HepG2 (cell line): Measurements from ENCODE around the gene ABHD12. TPM values are rescaled to one million over a fixed set of nuclear protein-coding genes. Genes with fewer than 3 reads are reported as not detected.

Experiments
- ATAC-seq: fragments of 200-7000 bp; cut with Tn5 transposase; 3 replicates; pipeline ENCODE4 v1.9.1; 2020; ENCODE audit warnings: mild to moderate bottlenecking, moderate library complexity
- BruUV-seq: library from RNA; stranded (reverse); fragments of 400-500 nt; replicated peaks from 2 replicates; lab custom pipeline; 2021; lab: Mats Ljungman, UMichigan
- CTCF ChIA-PET: fragments of 300-600 bp; formaldehyde crosslinking; extraction: SDS; loops from one replicate; lab custom pipeline; 2021; ENCODE audit warnings: low total read pairs, inconsistent platforms, low intra/inter-chr PET ratio; lab: Yijun Ruan, JAX
- POLR2A ChIA-PET: fragments of 350-600 bp; sonication (Branson Sonifier 250); formaldehyde crosslinking; loops from one replicate; lab custom pipeline; 2020; ENCODE audit warnings: antibody characterized with exemption, inconsistent platforms; lab: Yijun Ruan, JAX
- DNase-seq: peaks from one replicate; pipeline ENCODE4 v3.0.0-alpha.2; 2015; ENCODE audit warnings: low spot score
- FAIRE-seq: peaks from 3 replicates; lab custom pipeline; 2011; peaks lifted over from hg19 to GRCh38; lab: Jason Lieb, UNC
- H2AFZ ChIP-seq: one replicate; pipeline ENCODE4 v1.6.1; 2011; ENCODE audit warnings: low read length, inconsistent platforms
- H3K27ac ChIP-seq: fragments of 300-600 bp; 3 replicates; pipeline ENCODE4 v1.8.0; 2011; ENCODE audit warnings: mixed run types, mild to moderate bottlenecking, mixed read lengths, low read length, inconsistent platforms; ENCODE audit not compliant: insufficient read depth; ENCODE audit errors: extremely low read length
- H3K27me3 ChIP-seq, 2 experiments: fragments of 200-600 bp in 1 of 2; 2 replicates in 1 of 2; 3 replicates in 1 of 2; pipeline versions ENCODE4 v1.6.0 to v1.8.0; 2011; ENCODE audit warnings: low read length in 2 of 2, mild to moderate bottlenecking in 2 of 2, moderate library complexity in 2 of 2, inconsistent platforms in 1 of 2; ENCODE audit not compliant: insufficient read depth in 2 of 2, control insufficient read depth in 1 of 2
- H3K36me3 ChIP-seq, 2 experiments: fragments of 200-600 bp in 1 of 2; replicated peaks in 1 of 2; 2 replicates in 1 of 2; 3 replicates in 1 of 2; pipeline versions ENCODE4 v1.5.1 to v1.8.0; 2011; ENCODE audit warnings: low read length in 2 of 2, inconsistent platforms in 1 of 2; ENCODE audit not compliant: insufficient read depth in 2 of 2, control insufficient read depth in 1 of 2
- H3K4me1 ChIP-seq: 2 replicates; pipeline ENCODE4 v1.5.1; 2012; ENCODE audit warnings: low read length, inconsistent platforms; ENCODE audit not compliant: insufficient read depth
- H3K4me2 ChIP-seq: 2 replicates; pipeline ENCODE4 v1.6.0; 2011; ENCODE audit warnings: low read depth, low read length, inconsistent platforms
- H3K4me3 ChIP-seq, 3 experiments: fragments of 200-600 bp in 1 of 3; sonication (generic), shearing (Covaris generic) in 1 of 3; replicated peaks in 1 of 3; 2 replicates each; pipeline ENCODE4 v1.5.1; 2011 to 2016; ENCODE audit warnings: low read length in 3 of 3, inconsistent platforms in 2 of 3, low read depth in 2 of 3, mild to moderate bottlenecking in 2 of 3, control low read depth in 1 of 3, mixed read lengths in 1 of 3; ENCODE audit not compliant: insufficient read depth in 1 of 3
- H3K79me2 ChIP-seq: one replicate; pipeline ENCODE4 v1.6.1; 2011; ENCODE audit warnings: low read length, inconsistent platforms; ENCODE audit not compliant: insufficient read depth
- H3K9ac ChIP-seq: 2 replicates; pipeline ENCODE4 v1.6.0; 2011; ENCODE audit warnings: mild to moderate bottlenecking, low read depth, low read length, inconsistent platforms; ENCODE audit not compliant: insufficient read depth
- H3K9me3 ChIP-seq: 2 replicates; pipeline ENCODE4 v1.5.1; 2012; ENCODE audit warnings: mild to moderate bottlenecking, low read length
- H4K20me1 ChIP-seq: 2 replicates; pipeline ENCODE4 v1.6.0; 2011; ENCODE audit warnings: inconsistent platforms, mild to moderate bottlenecking, low read length, moderate library complexity; ENCODE audit not compliant: insufficient read depth
- GATA4 ChIP-seq: sonication (generic); IDR thresholded peaks from 2 replicates; pipeline ENCODE4 v1.6.1; 2016; ENCODE audit warnings: antibody characterized with exemption, low read depth, borderline replicate concordance
- HMG20A ChIP-seq: IDR thresholded peaks from 2 replicates; pipeline ENCODE4 v1.6.1; 2016; ENCODE audit warnings: borderline replicate concordance
- MEIS1 ChIP-seq: sonication (generic); formaldehyde crosslinking; IDR thresholded peaks from 2 replicates; pipeline ENCODE4 v1.9.0; 2021; ENCODE audit warnings: mild to moderate bottlenecking, missing genetic modification reagents, moderate library complexity, borderline replicate concordance
- NR2F2 ChIP-seq: IDR thresholded peaks from 2 replicates; pipeline ENCODE4 v1.6.1; 2012; ENCODE audit warnings: low read depth, inconsistent platforms, borderline replicate concordance
- PPARG ChIP-seq: conservative IDR thresholded peaks from 2 replicates; pipeline ENCODE4 v1.6.1; 2016; ENCODE audit warnings: missing biosample characterization, missing genetic modification reagents
- REXO4 ChIP-seq: sonication (generic); formaldehyde crosslinking; IDR thresholded peaks from 2 replicates; pipeline ENCODE4 v1.8.0; 2022; ENCODE audit warnings: missing genetic modification reagents, mild to moderate bottlenecking, borderline replicate concordance
- SATB2 ChIP-seq: sonication (generic); formaldehyde crosslinking; IDR thresholded peaks from 2 replicates; pipeline ENCODE4 v1.5.0; 2020; ENCODE audit warnings: missing genetic modification reagents
- SRSF9 ChIP-seq: fragments of 200-400 bp; formaldehyde crosslinking; IDR thresholded peaks from 2 replicates; pipeline ENCODE4 v1.6.1; 2018; ENCODE audit warnings: borderline replicate concordance, mild to moderate bottlenecking, low read depth, low read length; ENCODE audit not compliant: insufficient read depth, poor library complexity, severe bottlenecking
- TOPORS ChIP-seq: sonication (generic); formaldehyde crosslinking; IDR thresholded peaks from 2 replicates; pipeline ENCODE4 v1.8.0; 2023; ENCODE audit warnings: mild to moderate bottlenecking, missing genetic modification reagents
- ZNF354B ChIP-seq: sonication (generic); formaldehyde crosslinking; IDR thresholded peaks from 2 replicates; pipeline ENCODE4 v1.8.0; 2022; ENCODE audit warnings: mild to moderate bottlenecking, missing genetic modification reagents
- ZNF776 ChIP-seq: sonication (generic); formaldehyde crosslinking; IDR thresholded peaks from 2 replicates; pipeline ENCODE4 v1.4.0; 2020; ENCODE audit warnings: mild to moderate bottlenecking, missing genetic modification reagents
- WGBS: methylation state at CpG from one replicate; pipeline ENCODE4 v1.1.6; 2017; ENCODE audit warnings: low lambda C conversion rate; 5-methylcytosine and 5-hydroxymethylcytosine counted together
- in situ Hi-C: cut with HindIII; loops from 2 replicates; pipeline ENCODE4 v1.10.0; 2017; ENCODE audit warnings: low pct_unique_long_range_greater_than_20kb; ENCODE audit not compliant: extremely low pct_ligation_motif_present
- intact Hi-C: fragments of 100-400 bp; cut with micrococcal nuclease; formaldehyde crosslinking; loops from one replicate; pipeline ENCODE4 v1.10.0; 2022; ENCODE audit not compliant: unreplicated experiment
- polyA plus RNA-seq, 8 experiments: library from polyadenylated mRNA; depleted of rRNA in 3 of 8; stranded (reverse) in 7 of 8; unstranded in 1 of 8; fragments of >200 nt; fragmentation: Illumina TruSeq in 4 of 8; extraction: Trizol in 4 of 8; gene quantifications; 2 replicates each; pipeline versions ENCODE4 v1.2.1 to v1.2.3, GENCODE V29; 2011 to 2016; ENCODE audit warnings: low read depth in 4 of 8, missing spikeins in 1 of 8, mixed read lengths in 1 of 8; ENCODE audit not compliant: insufficient read depth in 1 of 8
- total RNA-seq, 5 experiments: library from RNA; depleted of rRNA; stranded (reverse); fragments of >200 nt; fragmentation: Illumina TruSeq; extraction: Trizol; gene quantifications; 2 replicates each; pipeline ENCODE4 v1.2.3, GENCODE V29; 2016; ENCODE audit warnings: low read depth in 1 of 5
- TF ChIP-seq, protein P1 (sequence below): sonication (generic); formaldehyde crosslinking; IDR thresholded peaks from 2 replicates; pipeline ENCODE4 v1.4.0; 2020; ENCODE audit warnings: mild to moderate bottlenecking, missing genetic modification reagents
- TF ChIP-seq, protein P2 (sequence below): sonication (generic); formaldehyde crosslinking; IDR thresholded peaks from 2 replicates; pipeline ENCODE4 v1.4.0; 2020; ENCODE audit warnings: mild to moderate bottlenecking, missing genetic modification reagents

ABHD12 gene
- total and polyA plus RNA-seq, 2 of the 13 experiments (the other 11 are each of a cell fraction or from before 2014, with no cell fraction given), result 23.5 to 72.1 TPM

DNA sequence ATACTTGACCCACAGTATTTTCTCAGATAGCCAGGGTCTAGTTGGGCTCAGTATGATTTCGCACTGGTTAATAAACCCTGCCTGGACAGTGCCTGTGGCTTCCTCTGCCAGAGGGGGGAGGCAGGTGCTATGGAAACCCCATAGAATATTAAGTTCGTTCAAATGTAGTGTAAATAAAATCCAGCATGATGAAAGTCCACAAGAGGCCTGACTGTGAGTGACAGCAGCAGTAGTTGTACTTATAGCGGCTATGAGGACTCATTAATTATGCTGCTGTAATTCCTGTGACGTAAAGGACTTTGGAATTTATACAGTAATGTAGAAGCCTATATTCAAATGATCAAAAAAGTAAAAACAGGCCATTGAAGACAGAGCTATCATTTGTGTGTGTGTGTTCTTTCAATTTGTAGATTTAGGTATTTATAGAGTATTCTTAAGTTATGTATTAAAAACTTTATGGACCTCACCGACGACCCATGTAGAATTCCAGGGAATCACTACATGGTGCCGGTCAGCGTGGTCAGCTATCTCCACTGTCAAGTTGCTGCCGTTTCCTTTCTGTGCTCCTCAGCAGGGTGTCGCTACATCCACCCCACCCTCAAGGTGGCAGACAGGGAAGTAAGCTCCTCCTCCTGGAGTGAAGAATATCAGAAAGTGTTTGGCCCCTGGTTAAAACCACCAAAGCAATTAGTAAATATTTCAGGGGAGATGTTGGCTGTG, 132.7 kb downstream of the ABHD12 start:
- no peak for FAIRE-seq
- POLR2A ChIA-PET, result no interaction called here
- no TSS peak for BruUV-seq
- Histone ChIP-seq H3K79me2 (peaks cover 17% of the 10 kb centered on the region), H3K9me3 (no peaks in the 10 kb centered on the region), H3K4me2 (no peak overlapping the region), H2AFZ (no peak overlapping the region)
- TF ChIP-seq, protein P1, sequence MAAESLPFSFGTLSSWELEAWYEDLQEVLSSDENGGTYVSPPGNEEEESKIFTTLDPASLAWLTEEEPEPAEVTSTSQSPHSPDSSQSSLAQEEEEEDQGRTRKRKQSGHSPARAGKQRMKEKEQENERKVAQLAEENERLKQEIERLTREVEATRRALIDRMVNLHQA (CRISPR knock-in tag), result no peak
- TF ChIP-seq ZNF776 (CRISPR knock-in tag) (no peak), TOPORS (CRISPR knock-in tag) (no peak), ZNF354B (CRISPR knock-in tag) (no peak), NR2F2 (no peak), HMG20A (no peak), MEIS1 (CRISPR knock-in tag) (no peak)
- TF ChIP-seq, all 625 proteins: peak for 0
- no peaks in the 10 kb centered on the region; the same call in 1 of the 2 replicates for H4K20me1 ChIP-seq
- CTCF ChIA-PET, result no interaction called here
- H3K4me3 ChIP-seq, result no peak overlapping the region
- H3K9ac ChIP-seq, result no peak overlapping the region
- in situ Hi-C loops (no loop called here), intact Hi-C loops (no loop called here)
- no peaks in the 10 kb centered on the region; the same call in 1 of the 2 replicates for H3K4me1 ChIP-seq
- ATAC-seq (0 out of 3 replicates have a peak, but pooled peaks have one; percentile 19), DNase-seq (no peak)
- no peaks in the 10 kb centered on the region for H3K27me3 ChIP-seq
- H3K27ac ChIP-seq, result no peak overlapping the region
- peaks cover 7 to 27% of the 10 kb centered on the region in 2 experiments; a peak in 4 of 5 replicates for H3K36me3 ChIP-seq
- WGBS, result 93% methylated on average over 10 of the region's 10 CpGs

DNA sequence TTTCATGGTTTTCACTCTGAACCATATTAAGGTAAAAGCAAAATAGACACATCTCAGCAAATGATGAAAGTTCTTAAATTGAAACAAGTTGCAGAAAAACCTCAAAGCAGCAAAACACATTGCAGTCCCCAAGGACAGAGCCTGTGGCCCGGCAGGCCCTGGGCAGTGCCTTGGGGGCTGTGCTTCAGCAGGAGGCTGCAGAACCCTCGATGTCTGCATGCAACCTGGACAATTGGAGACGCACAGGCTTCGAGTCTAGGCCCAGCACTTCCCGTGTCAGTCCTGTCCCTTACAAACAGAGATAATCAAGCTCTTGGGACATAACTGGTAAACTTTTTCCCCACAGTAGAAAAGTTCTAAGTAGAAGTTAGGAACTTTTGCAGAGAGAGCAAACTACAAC, 133.5 kb downstream of the ABHD12 start:
- Histone ChIP-seq H3K9ac (no peak overlapping the region), H3K36me3 (peaks cover 7 to 29% of the 10 kb centered on the region in 2 experiments; a peak in 4 of 5 replicates), H4K20me1 (no peaks in the 10 kb centered on the region; the same call in 1 of the 2 replicates)
- intact Hi-C loops, result no loop called here
- DNase-seq, result no peak
- BruUV-seq, result no TSS peak
- in situ Hi-C loops, result no loop called here
- TF ChIP-seq SRSF9, result no peak
- TF ChIP-seq, protein P2, sequence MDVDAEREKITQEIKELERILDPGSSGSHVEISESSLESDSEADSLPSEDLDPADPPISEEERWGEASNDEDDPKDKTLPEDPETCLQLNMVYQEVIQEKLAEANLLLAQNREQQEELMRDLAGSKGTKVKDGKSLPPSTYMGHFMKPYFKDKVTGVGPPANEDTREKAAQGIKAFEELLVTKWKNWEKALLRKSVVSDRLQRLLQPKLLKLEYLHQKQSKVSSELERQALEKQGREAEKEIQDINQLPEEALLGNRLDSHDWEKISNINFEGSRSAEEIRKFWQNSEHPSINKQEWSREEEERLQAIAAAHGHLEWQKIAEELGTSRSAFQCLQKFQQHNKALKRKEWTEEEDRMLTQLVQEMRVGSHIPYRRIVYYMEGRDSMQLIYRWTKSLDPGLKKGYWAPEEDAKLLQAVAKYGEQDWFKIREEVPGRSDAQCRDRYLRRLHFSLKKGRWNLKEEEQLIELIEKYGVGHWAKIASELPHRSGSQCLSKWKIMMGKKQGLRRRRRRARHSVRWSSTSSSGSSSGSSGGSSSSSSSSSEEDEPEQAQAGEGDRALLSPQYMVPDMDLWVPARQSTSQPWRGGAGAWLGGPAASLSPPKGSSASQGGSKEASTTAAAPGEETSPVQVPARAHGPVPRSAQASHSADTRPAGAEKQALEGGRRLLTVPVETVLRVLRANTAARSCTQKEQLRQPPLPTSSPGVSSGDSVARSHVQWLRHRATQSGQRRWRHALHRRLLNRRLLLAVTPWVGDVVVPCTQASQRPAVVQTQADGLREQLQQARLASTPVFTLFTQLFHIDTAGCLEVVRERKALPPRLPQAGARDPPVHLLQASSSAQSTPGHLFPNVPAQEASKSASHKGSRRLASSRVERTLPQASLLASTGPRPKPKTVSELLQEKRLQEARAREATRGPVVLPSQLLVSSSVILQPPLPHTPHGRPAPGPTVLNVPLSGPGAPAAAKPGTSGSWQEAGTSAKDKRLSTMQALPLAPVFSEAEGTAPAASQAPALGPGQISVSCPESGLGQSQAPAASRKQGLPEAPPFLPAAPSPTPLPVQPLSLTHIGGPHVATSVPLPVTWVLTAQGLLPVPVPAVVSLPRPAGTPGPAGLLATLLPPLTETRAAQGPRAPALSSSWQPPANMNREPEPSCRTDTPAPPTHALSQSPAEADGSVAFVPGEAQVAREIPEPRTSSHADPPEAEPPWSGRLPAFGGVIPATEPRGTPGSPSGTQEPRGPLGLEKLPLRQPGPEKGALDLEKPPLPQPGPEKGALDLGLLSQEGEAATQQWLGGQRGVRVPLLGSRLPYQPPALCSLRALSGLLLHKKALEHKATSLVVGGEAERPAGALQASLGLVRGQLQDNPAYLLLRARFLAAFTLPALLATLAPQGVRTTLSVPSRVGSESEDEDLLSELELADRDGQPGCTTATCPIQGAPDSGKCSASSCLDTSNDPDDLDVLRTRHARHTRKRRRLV (CRISPR knock-in tag), result no peak
- no peak for TF ChIP-seq PPARG (CRISPR knock-in tag)
- no peak for TF ChIP-seq GATA4
- TF ChIP-seq SATB2, result no peak
- no peak for TF ChIP-seq REXO4 (CRISPR knock-in tag)
- TF ChIP-seq, all 625 proteins: peak for 0
- CTCF ChIA-PET, result no interaction called here
- H3K4me1 ChIP-seq, result peaks cover 6% of the 10 kb centered on the region
- ATAC-seq (no peak), FAIRE-seq (no peak)
- 95% methylated on average over 5 of the region's 5 CpGs for whole genome bisulfite sequencing
- peaks cover 25% of the 10 kb centered on the region for H3K79me2 ChIP-seq
- no peaks in the 10 kb centered on the region for H3K27me3 ChIP-seq
- H2AFZ ChIP-seq, result no peak overlapping the region
- POLR2A ChIA-PET, result interaction anchor here (0.9 kb wide), 1 partner anchor 10 kb away, joined by 5 read pairs; the partner anchor contains the start of gene PYGB
- no peaks in the 10 kb centered on the region for H3K9me3 ChIP-seq
- no peak overlapping the region for H3K4me2 ChIP-seq
- no peak overlapping the region for H3K27ac ChIP-seq
- H3K4me3 ChIP-seq, result no peak overlapping the region
